HG03045 (cell line): Measurements from ENCODE around the gene PREB.
A peak's percentile ranks its signal among the peaks of the same experiment; 100 is the strongest.

Source experiments
- ATAC-seq: cut with Tn5 transposase; IDR thresholded peaks from one replicate; pipeline ENCODE4 v1.9.1; 2021; ENCODE audit warnings: mild to moderate bottlenecking, moderate library complexity; ENCODE audit not compliant: unreplicated experiment

PREB gene

GRCh38 chr2:27096748-27097297 is 37.6 kb downstream of the PREB start:
- no peak for ATAC-seq

DNA sequence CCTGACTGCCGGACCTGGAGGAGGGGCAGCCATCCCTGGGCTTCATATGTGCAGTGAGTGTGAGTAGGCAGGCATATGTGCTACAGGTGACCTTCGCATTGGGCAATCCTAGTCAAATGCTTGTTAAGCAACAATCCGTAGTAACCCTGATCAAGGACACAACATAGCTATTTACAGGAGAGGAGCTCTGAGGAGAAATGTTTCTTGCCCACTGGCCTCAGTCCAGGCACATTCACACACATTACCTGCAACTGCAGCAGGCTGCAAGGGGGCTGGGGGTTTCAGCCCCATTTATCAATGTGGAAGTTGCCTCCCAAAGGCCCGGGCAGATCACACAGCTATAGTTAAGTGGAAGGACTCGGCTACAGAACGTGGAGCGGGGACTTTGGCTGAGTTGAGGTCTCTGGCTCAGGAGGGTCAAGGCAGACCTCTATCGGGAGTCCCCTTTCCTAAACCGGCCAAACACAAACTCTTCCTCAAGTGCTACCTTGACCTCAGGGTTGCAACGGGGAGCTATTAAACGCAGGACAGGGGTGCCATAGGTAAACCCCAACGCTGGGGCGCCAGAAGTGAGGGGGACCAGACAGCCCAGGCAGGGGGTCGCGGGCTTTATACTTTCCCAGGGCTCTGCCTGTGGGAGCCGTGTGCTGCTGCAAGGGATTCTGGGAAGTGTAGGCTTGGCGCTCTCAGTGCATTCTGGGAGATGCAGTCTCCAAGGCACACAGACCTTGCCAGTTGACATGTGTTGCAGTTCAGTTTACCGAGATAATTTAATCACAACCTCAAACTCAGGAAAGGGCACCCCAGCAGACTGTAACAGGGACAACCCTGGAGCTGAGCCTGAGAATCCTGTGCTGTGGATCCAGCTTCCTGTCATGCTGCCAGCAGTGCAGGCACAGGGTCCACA is 38.4 kb downstream of the PREB start:
- no peak for ATAC-seq

GRCh38 chr2:27095427-27095744 is 39.0 kb downstream of the PREB start:
- no peak for ATAC-seq

- no peak for ATAC-seq
These were observed 40.0 kb downstream of the PREB start for GRCh38 chr2:27094353-27094984.

- no peak for ATAC-seq
These were observed 40.7 kb downstream of the PREB start for GRCh38 chr2:27093430-27094352.

GRCh38 chr2:27092696-27093429 is 41.6 kb downstream of the PREB start:
- ATAC-seq: no peak

DNA sequence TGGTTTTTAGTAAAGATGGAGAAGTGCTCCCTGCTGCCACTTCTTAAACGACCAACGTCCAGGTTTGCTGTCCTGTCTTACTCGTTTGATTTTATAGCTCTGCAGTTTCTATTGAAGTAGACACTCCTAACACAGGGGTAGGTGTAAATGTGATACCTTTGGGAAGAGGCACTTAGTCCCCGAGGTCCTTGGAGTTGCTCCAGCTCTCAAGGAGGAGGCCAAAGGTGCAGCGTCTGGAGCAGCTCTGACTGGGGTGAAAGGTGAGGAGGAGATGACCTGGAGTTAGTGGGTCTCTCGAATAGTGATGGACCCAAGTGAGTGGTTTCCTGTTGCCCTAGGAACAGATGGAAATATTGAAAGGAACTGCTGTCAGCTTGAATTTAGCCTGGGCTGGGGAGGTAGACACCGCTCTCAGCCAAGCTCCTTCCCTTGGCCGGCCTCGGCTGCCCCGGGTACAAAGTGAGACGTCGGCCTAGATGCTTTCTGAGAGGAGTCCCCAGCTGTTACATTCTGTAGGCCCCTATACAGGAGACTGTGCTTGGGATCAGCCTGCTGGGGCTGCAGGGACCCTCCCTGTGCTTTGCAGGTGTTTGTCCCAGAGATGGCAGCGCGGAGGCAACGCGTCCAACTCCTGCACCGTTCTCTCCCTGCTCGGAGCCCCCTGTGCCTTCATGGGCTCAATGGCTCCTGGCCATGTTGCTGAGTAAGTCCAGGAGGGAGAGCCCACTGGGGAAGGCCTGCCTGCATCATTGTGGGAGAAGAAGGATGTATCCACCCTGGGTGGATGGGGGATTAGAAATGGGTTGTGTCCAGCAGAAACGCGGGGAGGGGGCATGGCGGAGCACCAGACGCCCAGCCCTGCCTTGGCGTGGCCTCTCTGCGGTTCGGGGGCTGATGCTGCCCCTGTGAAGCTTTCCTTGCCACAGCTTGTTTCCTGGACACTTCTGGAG is 42.4 kb downstream of the PREB start:
- ATAC-seq: no peak

GRCh38 chr2:27089111-27089954 is 45.1 kb downstream of the PREB start:
- no peak for ATAC-seq

GRCh38 chr2:27088634-27089033 is 45.8 kb downstream of the PREB start:
- ATAC-seq: no peak

GRCh38 chr2:27087823-27088410 is 46.5 kb downstream of the PREB start:
- ATAC-seq: no peak

DNA sequence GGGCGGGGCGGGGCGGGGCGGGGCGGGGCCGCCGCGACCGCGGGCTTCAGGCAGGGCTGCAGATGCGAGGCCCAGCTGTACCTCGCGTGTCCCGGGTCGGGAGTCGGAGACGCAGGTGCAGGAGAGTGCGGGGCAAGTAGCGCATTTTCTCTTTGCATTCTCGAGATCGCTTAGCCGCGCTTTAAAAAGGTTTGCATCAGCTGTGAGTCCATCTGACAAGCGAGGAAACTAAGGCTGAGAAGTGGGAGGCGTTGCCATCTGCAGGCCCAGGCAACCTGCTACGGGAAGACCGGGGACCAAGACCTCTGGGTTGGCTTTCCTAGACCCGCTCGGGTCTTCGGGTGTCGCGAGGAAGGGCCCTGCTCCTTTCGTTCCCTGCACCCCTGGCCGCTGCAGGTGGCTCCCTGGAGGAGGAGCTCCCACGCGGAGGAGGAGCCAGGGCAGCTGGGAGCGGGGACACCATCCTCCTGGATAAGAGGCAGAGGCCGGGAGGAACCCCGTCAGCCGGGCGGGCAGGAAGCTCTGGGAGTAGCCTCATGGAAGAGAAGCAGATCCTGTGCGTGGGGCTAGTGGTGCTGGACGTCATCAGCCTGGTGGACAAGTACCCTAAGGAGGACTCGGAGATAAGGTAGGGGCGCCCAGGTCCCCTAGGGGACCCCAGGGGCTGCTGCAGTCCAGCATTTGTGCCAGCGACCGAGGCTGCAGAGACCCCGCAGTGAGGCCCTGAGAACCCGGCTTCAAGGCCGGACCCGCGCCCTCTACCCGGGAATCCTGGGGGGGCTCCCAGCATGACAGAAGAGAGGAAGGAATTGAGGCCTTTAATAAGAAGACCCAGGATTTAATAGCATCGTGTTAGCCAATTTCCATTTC is 47.5 kb downstream of the PREB start, which contains the start of gene KHK:
Gene KHK (plus strand): TSS at position 49 of the 870 bp plus-strand sequence. CDS start 488 bp downstream, at position 537.
- ATAC-seq: peak; percentile 14

DNA sequence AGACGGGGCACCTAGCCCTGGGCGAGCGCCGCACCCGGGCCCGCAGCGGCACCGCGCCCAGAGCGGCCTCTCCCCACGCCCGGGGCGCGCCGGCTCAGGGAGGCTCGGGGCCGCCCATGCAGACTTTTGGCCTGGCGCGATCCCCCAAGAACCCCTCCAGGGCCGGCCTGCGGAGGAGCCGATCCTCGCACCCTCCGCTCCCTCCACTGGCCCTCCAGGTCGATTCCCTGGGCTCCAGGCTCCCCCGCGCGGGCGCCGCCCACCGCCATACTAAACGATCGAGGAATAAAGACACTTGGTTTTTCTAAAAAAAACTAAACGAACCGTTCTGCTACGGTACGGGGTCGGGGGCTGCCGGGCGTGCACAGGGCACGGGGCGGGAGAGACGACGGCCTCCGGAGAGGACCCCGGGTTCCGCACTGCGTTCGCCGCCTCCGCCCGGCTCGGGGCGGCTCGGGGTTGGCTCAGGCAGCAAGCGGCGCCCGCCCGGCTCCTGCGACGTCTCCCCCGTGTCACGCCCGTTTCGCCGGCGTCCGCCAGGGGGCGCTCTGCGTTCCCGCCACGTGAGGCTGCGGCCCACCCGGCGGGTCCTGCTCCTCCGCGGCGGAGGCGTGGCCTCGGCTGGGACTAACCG is 48.2 kb downstream of the PREB start:
- peak; percentile 80 for ATAC-seq

DNA sequence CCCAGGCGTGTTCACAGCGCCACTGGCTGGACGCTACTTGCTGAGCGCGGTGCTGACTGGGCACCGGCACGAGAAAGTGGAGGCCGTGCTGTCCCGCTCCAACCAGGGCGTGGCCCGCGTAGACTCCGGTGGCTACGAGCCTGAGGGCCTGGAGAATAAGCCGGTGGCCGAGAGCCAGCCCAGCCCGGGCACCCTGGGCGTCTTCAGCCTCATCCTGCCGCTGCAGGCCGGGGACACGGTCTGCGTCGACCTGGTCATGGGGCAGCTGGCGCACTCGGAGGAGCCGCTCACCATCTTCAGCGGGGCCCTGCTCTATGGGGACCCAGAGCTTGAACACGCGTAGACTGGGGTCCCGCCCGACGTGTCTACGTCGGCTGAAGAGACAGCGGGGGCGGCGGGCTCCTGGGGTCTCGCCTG is 48.8 kb downstream of the PREB start:
- ATAC-seq: peak; percentile 3

DNA sequence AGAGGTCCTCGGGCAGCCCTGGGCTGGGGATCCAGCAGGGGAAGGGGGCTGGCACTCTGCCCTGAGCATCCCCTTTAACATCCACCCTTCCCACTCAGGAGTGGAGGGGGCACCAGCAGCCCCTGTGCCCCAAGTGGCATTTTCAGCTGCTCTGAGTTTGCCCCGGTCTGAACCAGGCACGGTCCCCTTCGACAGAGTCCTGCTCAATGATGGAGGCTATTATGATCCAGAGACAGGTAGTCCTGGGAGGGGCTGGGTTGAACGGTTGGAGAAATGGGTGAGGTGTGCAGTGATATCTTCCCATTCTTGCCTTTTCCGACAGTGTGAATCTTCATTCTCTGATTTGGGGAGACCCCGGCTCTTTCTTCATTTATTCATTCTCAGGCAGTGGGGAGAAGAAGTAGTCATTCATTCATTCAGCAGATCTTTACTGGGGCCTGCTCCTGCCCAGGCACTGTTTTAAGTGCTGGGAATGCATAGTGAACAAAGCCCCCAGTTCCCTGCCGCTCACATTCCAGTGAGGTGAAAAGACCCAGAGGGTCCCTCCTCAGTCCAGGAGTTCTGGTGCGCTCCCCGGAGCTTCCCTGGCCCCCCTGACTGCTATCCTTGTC is 49.3 kb downstream of the PREB start:
- ATAC-seq: no peak

GRCh38 chr2:27084297-27085061 is 50.0 kb downstream of the PREB start:
- ATAC-seq: no peak
